Measurements from ENCODE around the gene ZNF407.
A peak's percentile ranks its signal among the peaks of the same experiment; 100 is the strongest.

The ZNF407 gene

DNA sequence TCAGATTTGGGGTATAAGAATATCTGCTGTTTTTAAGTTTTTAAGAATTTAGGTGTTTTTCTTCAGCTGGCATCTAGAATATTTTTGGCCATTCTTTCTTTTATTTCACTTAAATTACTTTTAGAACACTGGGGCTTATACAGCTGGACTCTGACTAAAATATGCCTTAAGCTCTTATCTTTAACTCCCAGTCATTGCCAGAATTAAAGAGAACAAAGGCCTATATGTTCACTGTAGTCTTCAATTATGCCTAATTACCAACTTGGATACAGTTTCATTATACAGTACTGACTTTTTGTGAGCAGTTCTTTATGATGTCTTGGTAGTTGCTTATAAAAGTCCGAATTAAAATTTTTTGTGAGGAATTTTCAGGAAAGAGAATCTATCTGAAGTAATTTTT lies 192.8 kb downstream of the ZNF407 start:
- Histone ChIP-seq H3K4me3 (no peak overlapping the region), H3K27ac (no peak overlapping the region)
- TF ChIP-seq CTCF (IDR thresholded peaks at IDR 0.05): no peak
- no peak for DNase-seq (ENCODE audit: low spot score)

DNA sequence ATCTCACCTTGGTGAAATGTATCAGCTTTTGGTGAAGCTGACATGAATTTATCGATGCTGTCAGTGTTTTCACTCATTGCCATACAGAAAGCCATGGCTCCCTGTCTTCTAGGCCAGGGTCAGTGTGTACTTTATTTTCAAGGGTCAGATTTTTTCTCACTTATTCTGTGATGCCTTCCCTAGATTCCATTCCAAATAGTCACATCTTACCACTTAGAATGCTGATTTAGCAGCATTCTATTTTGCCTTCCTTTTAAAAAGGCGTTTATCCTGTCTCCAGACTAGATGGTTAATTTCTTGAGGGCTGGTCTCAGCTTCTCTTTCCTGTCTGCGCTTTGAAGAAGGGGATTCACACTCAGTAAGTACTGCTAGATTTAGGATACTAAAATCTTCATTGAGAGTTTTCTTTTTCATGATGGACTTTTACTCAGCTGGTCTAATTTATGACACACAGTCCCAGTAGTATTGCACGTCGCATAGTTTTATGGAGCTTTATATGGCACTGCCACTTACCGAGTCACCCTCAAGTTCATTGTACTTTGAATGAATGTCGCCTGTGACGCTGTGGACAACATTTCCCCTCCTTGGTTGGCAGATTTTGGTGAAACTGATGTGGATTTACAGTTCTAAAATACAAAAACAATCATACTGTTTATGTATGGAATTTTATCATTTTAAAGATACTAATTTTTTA lies 194.0 kb downstream of the ZNF407 start:
- TF ChIP-seq CTCF (IDR thresholded peaks at IDR 0.05): no peak

DNA sequence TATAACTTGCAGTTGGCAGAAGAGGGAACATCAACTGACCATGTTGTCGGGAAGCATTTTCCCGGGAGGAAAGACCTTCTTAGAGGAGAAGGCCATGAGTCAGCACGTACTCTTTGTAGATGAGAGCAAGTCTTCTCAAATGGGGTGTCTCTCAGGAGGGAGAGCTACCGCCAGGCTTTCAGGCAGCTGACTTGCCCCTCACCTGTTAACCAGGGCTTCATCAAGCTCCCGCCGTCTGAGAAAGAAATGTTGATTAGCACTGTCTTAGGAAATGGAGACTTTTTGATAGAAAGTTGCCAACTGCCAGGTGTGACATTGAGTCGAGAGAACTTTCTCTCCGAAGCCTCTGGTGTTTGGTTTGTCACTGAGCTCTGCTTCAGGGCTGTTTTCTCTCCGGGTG lies 196.1 kb downstream of the ZNF407 start:
- no peak for TF ChIP-seq CTCF (IDR thresholded peaks at IDR 0.05)
- Histone ChIP-seq H3K27ac (no peak overlapping the region), H3K4me3 (no peak overlapping the region)
- no peak for DNase-seq (ENCODE audit: low spot score)

More for the DNA sequence above, 194.0 kb downstream of the ZNF407 start:
- no peak overlapping the region for H3K27ac ChIP-seq
- H3K4me3 ChIP-seq: no peak overlapping the region
- no peak for DNase-seq (ENCODE audit: low spot score)

- no peak for DNase-seq (ENCODE audit: low spot score)
- H3K27ac ChIP-seq: no peak overlapping the region
- no peak for TF ChIP-seq CTCF (IDR thresholded peaks at IDR 0.05)
- H3K4me3 ChIP-seq: no peak overlapping the region
Measured at GRCh38 chr18:74795751-74796150, 198.1 kb downstream of the ZNF407 start.

- no peak for TF ChIP-seq CTCF (IDR thresholded peaks at IDR 0.05)
Measured at GRCh38 chr18:74796211-74796610, 198.5 kb downstream of the ZNF407 start.

DNA sequence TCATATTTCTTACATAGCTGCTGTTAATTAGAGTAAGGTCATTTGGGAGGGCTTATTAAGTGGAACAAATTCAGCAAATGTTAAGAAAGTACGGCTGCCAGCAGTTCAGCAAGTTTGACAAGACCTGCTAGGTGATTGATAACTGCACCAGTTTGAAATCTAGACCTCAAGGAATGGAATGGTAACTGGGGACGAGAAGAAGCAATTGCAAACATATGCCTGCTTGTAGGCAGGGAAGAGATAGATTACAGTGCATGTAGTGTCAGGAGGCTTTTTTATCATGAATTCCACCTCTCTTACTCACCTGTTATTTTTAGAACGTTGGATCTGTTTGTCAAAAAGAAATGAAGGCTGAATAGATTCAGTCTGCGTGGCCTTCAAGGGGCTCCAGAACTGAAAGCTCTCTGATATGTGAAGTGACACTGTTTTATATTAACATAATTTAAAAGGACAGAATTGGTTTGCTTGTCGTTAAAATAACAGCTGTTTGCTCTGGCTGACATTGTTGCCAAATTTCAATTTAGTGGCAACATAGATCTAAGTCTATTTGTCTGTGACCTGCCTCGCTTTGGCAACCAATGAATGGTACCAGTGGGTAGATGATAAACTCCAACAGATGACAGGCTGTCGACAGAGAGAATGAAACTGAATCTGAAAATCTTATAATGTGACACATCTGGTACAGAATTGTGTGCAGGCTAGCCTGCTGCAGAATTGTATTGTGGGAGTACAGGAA lies 199.3 kb downstream of the ZNF407 start:
- no peak for DNase-seq (ENCODE audit: low spot score)
- H3K4me3 ChIP-seq: peak overlapping the region; percentile 38
- no peak overlapping the region for H3K27ac ChIP-seq
- no peak for TF ChIP-seq CTCF (IDR thresholded peaks at IDR 0.05)

More at GRCh38 chr18:74796211-74796610, 198.5 kb downstream of the ZNF407 start:
- Histone ChIP-seq H3K4me3 (no peak overlapping the region), H3K27ac (no peak overlapping the region)
- no peak for DNase-seq (ENCODE audit: low spot score)

Data from coronary artery (tissue), 2 donors.